Germinal center (tissue), 1 donor: ENCODE measurements around the gene VPS52.

Experiments
- DNase-seq: peaks from one replicate; pipeline ENCODE4 v3.0.0; 2012; ENCODE audit warnings: mixed read lengths, low spot score

VPS52 gene

GRCh38 chr6:33271468-33272274 lies at the start of gene VPS52, which contains the start of gene RPS18:
TSS of gene VPS52 (minus strand) at chr6:33271876. CDS start at chr6:33271675, 201 bp downstream.
TSS of gene RPS18 (plus strand) at chr6:33272075. CDS start at chr6:33272120, 45 bp downstream.
- DNase-seq, result peak; percentile 91

GRCh38 chr6:33321227-33321626 lies 49.6 kb upstream of the VPS52 start:
- no peak for DNase-seq

GRCh38 chr6:33320315-33321181 lies 48.9 kb upstream of the VPS52 start:
- DNase-seq, result no peak

GRCh38 chr6:33319939-33320314 lies 48.3 kb upstream of the VPS52 start:
- DNase-seq, result no peak

GRCh38 chr6:33318426-33319073 lies 46.9 kb upstream of the VPS52 start:
- DNase-seq, result no peak

GRCh38 chr6:33317669-33318425 lies 46.2 kb upstream of the VPS52 start, which contains the start of gene ZBTB22:
TSS of gene ZBTB22 (minus strand) at chr6:33317744. CDS start at chr6:33316916, 828 bp downstream.
- DNase-seq, result peak; percentile 91

GRCh38 chr6:33317419-33317668 lies 45.7 kb upstream of the VPS52 start:
- peak; percentile 84 for DNase-seq

- DNase-seq, result no peak
Measured at GRCh38 chr6:33316603-33317418, 45.1 kb upstream of the VPS52 start.

- DNase-seq, result no peak
Measured at GRCh38 chr6:33315793-33316602, 44.3 kb upstream of the VPS52 start.

- DNase-seq, result no peak
Measured at GRCh38 chr6:33314943-33315792, 43.5 kb upstream of the VPS52 start.

GRCh38 chr6:33314515-33314942 lies 42.9 kb upstream of the VPS52 start:
- DNase-seq, result peak; percentile 53

GRCh38 chr6:33313709-33314514 lies 42.2 kb upstream of the VPS52 start, which contains the start of gene TAPBP:
TSS of gene TAPBP (minus strand) at chr6:33314078. CDS start at chr6:33314041, 37 bp downstream.
- DNase-seq, result peak; percentile 88

- peak; percentile 70 for DNase-seq
Measured at GRCh38 chr6:33313105-33313708, 41.5 kb upstream of the VPS52 start.

GRCh38 chr6:33312361-33313104 lies 40.9 kb upstream of the VPS52 start:
- DNase-seq, result peak; percentile 90

GRCh38 chr6:33306356-33306755 lies 34.7 kb upstream of the VPS52 start:
- DNase-seq, result no peak

- no peak for DNase-seq
Measured at GRCh38 chr6:33305052-33305451, 33.4 kb upstream of the VPS52 start.

- no peak for DNase-seq
Measured at GRCh38 chr6:33304216-33304615, 32.5 kb upstream of the VPS52 start.
